Activated CD4-positive, alpha-beta T cell treated with anti-CD3 and anti-CD28 coated beads for 4 hours (primary cell): ENCODE data around the gene C1orf159.
"Not testable (repeated sequence)": the region's sequence is repeated elsewhere in the genome, so short reads cannot be mapped to it uniquely, and the experiment has no call there.

ENCODE experiments used
- DNase-seq, 2 donors: peaks; one replicate each; pipeline ENCODE4 v3.0.0-alpha.2; 2020

Gene C1orf159

DNA sequence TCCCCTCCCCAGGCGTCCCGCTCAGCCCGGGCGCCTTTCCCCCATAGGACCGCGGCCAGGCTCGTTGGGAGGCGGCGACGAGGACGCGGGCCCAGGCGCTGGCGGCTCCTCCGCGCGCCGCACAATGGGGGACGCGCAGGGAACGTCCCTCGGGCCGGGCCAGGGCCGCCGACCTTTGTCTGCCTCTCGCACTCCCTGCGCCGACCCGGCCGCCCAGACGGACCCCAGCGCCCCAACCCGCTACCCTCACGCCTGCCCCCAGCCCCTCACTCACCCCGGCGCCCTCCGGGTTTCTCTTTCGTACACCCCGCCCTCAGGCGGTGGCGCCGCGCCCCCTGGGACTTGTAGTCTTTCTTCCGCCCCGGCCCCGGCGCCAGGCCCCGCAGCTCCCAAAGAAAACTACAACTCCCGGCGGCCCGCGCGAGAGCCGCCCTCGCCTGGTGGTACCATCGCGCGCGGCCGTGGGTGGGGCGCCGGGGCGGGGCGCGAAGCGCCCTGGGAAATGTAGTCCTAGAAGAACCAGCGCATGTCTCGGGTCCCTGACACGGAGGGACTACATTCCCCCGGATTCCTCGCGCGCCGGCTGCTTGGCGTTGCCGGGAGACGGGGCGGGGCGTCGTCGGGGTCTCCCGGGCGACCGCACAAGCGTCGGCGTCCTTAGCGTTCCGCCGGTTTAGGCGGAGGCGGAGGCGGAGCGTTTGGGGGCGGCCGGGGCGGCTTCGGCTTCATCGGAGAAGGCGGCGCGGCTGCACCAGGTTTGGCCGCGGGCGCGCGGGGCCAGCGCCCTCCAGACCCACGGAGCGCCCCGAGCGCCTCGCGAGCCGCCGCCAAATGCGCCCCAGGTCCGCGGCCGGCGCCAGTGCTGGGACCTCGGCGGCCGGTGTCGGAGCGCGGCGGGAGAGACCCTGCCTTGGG, at the start of gene C1orf159:
Gene C1orf159 (minus strand): TSS at position 304 of the 915 bp plus-strand sequence. CDS start 24,546 bp downstream, outside the sequence.
- peak; percentile 98 to 99 for DNase-seq

DNA sequence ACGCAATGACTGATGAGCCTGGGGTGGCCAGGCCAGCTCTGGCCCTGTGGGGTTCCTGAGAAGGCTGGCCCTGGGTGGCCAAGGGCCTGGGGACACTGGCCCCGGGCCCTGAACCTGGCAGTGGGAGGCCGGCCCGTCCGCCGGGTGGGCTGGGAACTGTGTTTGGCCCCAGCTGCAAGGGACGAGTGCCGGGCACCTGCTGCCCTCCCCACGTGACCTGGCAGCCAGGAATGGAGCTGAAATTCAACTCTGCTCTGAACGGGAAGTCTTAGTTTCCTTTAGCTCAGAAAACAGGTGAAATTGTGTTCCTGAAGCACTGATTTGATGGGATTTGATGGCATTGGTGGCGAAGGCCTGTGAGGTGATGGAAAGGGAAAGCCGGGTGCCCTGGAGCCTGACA, 49.6 kb upstream of the C1orf159 start:
- no peak for DNase-seq

GRCh38 chr1:1164701-1165451, 49.0 kb upstream of the C1orf159 start:
- no peak for DNase-seq

- no peak for DNase-seq
Measured at GRCh38 chr1:1164361-1164700, 48.4 kb upstream of the C1orf159 start.

- DNase-seq: no peak
Measured at GRCh38 chr1:1163538-1164070, 47.7 kb upstream of the C1orf159 start.

DNA sequence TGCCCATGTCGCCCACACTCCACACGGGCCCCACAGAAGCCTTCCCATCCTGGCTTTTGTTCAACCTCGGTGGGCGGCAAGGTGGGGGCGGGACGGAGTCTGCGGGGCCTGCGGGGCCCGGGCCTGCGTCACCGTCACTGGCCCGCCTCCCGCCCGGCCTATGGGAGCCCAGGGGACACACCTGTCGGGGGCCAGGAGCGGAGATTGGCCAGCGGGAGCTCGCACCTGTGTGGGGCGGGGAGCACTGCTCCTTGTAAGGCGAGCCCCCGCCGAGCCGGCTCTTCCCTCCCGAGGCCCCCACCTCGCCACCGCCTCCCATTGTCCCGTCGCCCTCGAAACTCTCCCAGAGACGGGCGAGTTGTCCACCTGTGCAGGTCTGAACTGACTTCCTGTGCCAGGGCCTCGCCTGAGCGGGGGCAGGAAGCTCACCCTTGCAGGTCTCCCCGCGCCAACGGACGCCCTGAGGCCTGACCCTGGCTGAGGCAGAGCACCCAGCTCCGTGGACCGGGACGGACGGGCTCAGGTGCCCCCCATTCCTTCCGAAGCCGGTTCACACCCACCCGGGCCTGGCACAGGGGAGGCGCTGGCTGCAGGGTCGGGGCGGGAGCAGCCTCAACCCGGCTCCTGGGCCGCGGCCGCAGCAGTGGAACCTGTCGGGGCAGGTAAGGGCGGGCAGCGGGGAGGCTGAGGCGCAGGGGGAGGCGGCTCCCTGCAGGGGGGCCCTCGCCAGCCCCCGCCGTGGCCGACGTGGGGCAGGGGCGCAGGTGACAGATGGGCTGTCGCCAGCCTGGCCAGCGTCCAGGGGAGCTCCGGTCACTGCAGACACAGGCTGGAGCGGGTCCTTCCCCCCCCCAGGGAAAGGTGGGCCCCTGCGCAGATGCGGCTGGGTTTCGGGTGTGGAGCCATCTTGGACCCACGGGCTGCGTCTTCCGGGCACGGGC, 47.0 kb upstream of the C1orf159 start:
- no peak for DNase-seq

DNA sequence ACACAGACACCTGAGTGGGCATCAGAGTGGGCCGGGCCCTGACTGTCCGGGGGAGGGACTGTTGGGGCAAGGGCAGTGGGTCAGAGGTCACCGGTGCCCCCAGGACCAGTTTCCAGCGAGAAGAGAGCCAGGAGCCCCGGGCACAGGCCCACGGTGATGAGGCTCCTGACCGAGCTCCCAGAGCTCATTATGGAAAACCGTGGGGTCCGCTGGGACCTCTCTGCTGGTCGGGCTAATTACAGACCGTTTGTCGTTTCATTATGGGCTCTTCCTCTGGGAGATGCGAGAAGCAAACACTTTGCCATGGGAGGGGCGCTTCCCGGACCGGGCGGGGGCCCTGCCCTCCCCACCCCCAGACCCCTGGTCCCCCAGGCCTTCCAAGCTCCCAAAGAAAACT, 45.8 kb upstream of the C1orf159 start:
- no peak for DNase-seq

GRCh38 chr1:1161078-1161682, 45.3 kb upstream of the C1orf159 start:
- no peak for DNase-seq

DNA sequence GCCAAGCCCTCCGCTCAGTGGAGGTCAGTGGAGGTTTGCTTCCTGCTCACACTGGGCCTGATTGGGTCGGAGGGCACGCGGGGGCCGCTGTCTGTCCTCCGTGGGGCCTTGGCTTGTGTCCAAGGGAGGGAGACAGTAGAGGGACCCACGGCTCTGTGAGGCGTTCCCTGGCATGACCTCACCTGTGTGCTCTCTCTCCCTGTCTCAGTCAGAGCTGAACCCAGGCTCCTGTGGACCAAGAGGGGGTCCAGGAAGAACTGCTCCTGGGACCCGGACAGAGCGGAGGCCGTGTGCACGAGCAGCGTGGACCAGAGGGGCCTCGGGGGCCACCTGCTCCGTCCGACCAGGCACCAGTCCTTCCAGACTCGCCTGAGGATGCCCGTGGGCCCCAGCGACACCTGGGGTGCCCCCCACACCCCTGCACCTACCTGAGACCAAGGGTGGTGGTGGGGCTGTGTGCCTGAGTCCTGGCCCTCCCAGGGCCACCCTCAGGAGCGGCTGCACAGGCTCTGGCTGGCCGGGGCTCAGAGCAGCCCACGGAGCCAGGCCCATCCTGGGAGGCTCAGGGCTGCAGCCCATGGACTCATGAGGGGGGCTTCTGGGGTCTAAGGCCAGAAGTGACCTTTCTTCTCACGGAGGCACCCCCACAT, 44.5 kb upstream of the C1orf159 start:
- no peak for DNase-seq

GRCh38 chr1:1157914-1158710, 42.2 kb upstream of the C1orf159 start:
- peak in 1 of 2 donors; percentile 25 for DNase-seq

- peak; percentile 55 to 57 for DNase-seq
Measured at GRCh38 chr1:1157426-1157913, 41.6 kb upstream of the C1orf159 start.

DNA sequence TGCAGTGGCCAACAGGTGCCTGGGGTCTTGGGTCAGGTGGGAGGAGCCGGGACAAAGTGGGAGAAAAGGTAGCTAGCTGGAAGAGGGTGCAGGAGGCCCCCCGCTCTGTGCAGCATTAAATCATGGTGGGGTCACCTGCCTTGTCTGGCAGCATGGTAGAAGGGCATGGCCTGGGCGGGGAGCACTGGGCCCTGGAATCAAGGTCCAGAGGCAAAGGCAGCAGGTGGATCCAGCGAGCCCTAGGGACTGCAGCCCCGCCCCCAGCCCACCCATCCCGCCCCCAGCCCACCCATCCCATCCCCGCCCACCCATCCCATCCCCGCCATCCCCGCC, 41.1 kb upstream of the C1orf159 start:
- no peak for DNase-seq

DNA sequence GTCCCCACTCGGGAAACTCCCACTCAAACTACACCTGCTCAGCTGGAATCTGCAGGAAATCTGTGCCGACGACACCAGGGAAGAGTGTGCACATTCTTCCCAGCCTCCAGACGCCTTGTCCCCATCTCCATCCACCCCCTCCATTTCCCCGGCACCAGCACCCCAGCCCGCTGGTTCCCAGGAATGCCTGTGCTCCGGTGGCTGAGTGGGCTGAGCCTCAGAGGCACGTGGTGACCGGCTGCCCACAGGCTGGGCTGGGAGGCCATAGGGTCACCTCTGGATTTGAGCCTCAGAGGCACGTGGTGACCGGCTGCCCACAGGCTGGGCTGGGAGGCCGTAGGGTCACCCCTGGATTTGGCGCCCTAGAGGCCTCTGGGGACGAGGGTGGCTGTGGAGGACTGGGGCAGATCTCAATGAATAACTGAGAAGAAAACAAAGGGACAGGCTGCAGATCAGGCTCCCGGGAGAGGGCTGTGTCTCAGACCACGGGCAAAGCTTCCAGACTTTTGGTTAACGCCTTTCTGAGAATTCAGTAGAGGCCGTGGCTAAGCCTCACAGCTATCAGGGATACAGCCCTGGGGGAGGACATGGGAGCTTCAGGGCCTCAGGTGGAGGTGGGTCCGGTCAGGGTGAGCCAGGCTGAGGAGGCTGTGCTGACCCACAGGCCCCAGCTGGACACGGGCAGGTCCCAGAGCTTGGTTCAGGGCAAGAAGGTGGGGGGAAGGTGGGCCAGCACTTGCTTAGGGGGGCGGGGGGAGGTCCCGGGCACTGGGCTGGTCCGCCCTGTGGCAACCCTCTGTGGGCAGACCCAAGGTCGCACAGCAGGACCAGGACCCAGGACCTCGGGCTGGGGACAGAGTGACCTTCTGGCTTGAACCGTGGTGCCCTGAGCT, 40.5 kb upstream of the C1orf159 start:
- no peak for DNase-seq

GRCh38 chr1:1155258-1155657, 39.4 kb upstream of the C1orf159 start:
- no peak for DNase-seq

DNA sequence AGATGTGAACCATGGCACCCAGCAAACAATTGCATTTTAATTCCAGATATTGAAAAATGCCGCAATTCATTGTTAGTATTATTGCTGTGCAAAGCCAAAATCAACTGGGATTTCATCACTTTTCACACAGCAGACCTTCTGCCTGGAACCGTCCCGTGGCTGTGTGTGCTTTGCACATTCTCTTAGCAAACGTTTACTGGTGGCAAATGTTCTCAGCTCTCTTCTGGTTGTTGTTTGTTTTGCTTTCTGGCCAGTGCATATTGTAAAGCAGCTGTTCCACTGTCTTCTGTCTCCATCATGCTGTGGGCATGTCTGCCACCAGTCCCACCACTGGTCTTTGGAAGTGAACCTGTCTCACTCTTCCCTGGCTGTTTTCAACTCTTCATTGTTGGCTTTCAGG, 38.0 kb upstream of the C1orf159 start:
- DNase-seq: no peak

DNA sequence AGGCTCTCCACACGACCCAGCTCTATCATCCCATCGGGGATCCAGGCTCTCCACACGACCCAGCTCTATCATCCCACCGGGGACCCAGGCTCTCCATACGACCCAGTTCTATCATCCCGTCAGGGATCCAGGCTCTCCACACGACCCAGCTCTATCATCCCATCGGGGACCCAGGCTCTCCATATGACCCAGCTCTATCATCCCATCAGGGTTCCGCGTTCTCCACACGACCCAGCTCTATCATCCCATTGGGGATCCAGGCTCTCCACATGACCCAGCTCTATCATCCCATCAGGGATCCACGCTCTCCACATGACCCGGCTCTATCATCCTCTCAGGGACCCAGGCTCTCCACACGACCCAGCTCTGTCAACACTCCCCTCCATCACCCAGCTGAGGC, 37.3 kb upstream of the C1orf159 start:
- not testable (repeated sequence) for DNase-seq

GRCh38 chr1:1152431-1152830, 36.5 kb upstream of the C1orf159 start:
- not testable (repeated sequence) for DNase-seq

GRCh38 chr1:1151306-1151705, 35.4 kb upstream of the C1orf159 start:
- no peak for DNase-seq

DNA sequence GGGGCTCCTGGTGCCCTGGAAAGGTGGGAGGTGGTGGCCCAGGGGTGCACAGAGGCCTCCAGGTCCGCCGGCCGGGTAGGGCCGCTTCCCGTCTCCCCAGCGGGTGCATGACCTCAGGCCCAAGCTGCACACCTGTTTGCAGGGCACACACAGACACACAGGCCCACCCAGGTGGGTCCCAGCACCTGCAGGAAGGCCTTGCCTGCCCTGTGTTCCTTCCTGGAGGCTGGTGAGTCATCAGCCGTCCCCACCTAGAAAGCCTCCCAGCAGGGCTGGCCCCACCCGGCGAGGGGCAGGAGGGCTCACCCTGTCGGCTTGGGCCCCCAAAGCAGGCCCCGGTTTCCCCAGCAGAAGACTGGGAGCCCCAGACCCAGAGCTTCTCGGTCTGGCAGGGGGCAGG, 34.2 kb upstream of the C1orf159 start:
- no peak for DNase-seq

- DNase-seq: no peak
Measured at GRCh38 chr1:1149416-1149815, 33.5 kb upstream of the C1orf159 start.
